Activated CD4-positive, alpha-beta T cell treated with anti-CD3 and anti-CD28 coated beads, Interleukin-2, amount 50 U/mL, for 48 hours (primary cell): Measurements from ENCODE around the gene TPK1.
"Not testable (repeated sequence)": the region's sequence is repeated elsewhere in the genome, so short reads cannot be mapped to it uniquely, and the experiment has no call there.

Experiments used
- DNase-seq, 2 experiments: peaks; one replicate each; pipeline ENCODE4 v3.0.0-alpha.2; 2020

The TPK1 gene

GRCh38 chr7:144596953-144597352 is 238.9 kb downstream of the TPK1 start:
- no peak for DNase-seq

- DNase-seq, result no peak
Observed at GRCh38 chr7:144594580-144594979, 241.3 kb downstream of the TPK1 start.

GRCh38 chr7:144588559-144589051 is 247.2 kb downstream of the TPK1 start:
- no peak for DNase-seq

GRCh38 chr7:144587701-144588100 is 248.2 kb downstream of the TPK1 start:
- no peak for DNase-seq

GRCh38 chr7:144584726-144585125 is 251.1 kb downstream of the TPK1 start:
- no peak for DNase-seq

GRCh38 chr7:144579687-144580086 is 256.2 kb downstream of the TPK1 start:
- DNase-seq, result no peak

GRCh38 chr7:144575456-144575855 is 260.4 kb downstream of the TPK1 start:
- DNase-seq, result no peak

GRCh38 chr7:144574753-144575152 is 261.1 kb downstream of the TPK1 start:
- DNase-seq, result not testable (repeated sequence)

GRCh38 chr7:144568233-144568632 is 267.6 kb downstream of the TPK1 start:
- no peak for DNase-seq

- DNase-seq, result no peak
Observed at GRCh38 chr7:144565586-144565985, 270.3 kb downstream of the TPK1 start.

GRCh38 chr7:144549861-144550260 is 286.0 kb downstream of the TPK1 start:
- no peak for DNase-seq

- no peak for DNase-seq
Observed at GRCh38 chr7:144548556-144548955, 287.3 kb downstream of the TPK1 start.

- no peak for DNase-seq
Observed at GRCh38 chr7:144547888-144548287, 288.0 kb downstream of the TPK1 start.

- no peak for DNase-seq
Observed at GRCh38 chr7:144546782-144547181, 289.1 kb downstream of the TPK1 start.

- DNase-seq, result no peak
Observed at GRCh38 chr7:144545330-144545729, 290.5 kb downstream of the TPK1 start.

GRCh38 chr7:144534655-144535395 is 301.0 kb downstream of the TPK1 start:
- DNase-seq, result no peak

GRCh38 chr7:144534196-144534595 is 301.7 kb downstream of the TPK1 start:
- no peak for DNase-seq

- DNase-seq, result no peak
Observed at GRCh38 chr7:144531181-144531580, 304.7 kb downstream of the TPK1 start.

- DNase-seq, result no peak
Observed at GRCh38 chr7:144529269-144529926, 306.5 kb downstream of the TPK1 start.

GRCh38 chr7:144528536-144529045 is 307.3 kb downstream of the TPK1 start:
- no peak for DNase-seq

- DNase-seq, result no peak
Observed at GRCh38 chr7:144527051-144527471, 308.8 kb downstream of the TPK1 start.

- no peak for DNase-seq
Observed at GRCh38 chr7:144525956-144526355, 309.9 kb downstream of the TPK1 start.

- no peak for DNase-seq
Observed at GRCh38 chr7:144524271-144524670, 311.6 kb downstream of the TPK1 start.

GRCh38 chr7:144523621-144524020 is 312.2 kb downstream of the TPK1 start:
- DNase-seq, result no peak
